ENCODE measurements around the gene NSMF. TPM values are rescaled to one million over a fixed set of nuclear protein-coding genes. Genes with fewer than 3 reads are reported as not detected.

The NSMF gene
- total RNA-seq, 1 experiment from 2014 or later = 31.6 TPM

DNA sequence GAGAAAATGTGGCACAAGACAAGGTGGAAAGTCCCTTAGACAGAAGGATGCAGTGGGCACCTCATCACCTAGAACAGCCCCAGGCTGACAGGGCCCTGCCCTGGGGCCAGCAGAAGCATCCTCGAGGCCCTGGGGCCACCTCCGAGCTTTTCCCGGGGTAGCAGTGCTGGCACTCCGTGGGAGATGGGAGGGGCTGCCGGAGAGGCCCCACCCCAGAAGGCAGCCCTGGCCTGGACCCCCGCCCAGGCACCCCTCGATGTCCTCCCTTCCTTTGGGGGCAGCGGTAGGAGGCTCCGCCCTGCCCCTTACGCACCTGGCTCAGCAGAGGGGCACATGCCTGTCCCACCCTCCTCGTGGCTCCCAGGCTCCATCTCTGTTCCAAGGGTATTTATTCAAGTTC lies 17.7 kb upstream of the NSMF start:
- BruUV-seq (replicated peaks) = no TSS peak
- TF ChIP-seq, protein P1, sequence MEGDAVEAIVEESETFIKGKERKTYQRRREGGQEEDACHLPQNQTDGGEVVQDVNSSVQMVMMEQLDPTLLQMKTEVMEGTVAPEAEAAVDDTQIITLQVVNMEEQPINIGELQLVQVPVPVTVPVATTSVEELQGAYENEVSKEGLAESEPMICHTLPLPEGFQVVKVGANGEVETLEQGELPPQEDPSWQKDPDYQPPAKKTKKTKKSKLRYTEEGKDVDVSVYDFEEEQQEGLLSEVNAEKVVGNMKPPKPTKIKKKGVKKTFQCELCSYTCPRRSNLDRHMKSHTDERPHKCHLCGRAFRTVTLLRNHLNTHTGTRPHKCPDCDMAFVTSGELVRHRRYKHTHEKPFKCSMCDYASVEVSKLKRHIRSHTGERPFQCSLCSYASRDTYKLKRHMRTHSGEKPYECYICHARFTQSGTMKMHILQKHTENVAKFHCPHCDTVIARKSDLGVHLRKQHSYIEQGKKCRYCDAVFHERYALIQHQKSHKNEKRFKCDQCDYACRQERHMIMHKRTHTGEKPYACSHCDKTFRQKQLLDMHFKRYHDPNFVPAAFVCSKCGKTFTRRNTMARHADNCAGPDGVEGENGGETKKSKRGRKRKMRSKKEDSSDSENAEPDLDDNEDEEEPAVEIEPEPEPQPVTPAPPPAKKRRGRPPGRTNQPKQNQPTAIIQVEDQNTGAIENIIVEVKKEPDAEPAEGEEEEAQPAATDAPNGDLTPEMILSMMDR (IDR thresholded peaks at IDR 0.05; ENCODE audit: unreplicated experiment) = no peak
- Mint-ChIP-seq H3K27ac (ENCODE audit: unreplicated experiment) (no peak overlapping the region), H3K27me3 (ENCODE audit: unreplicated experiment) (peaks cover 26% of the 10 kb centered on the region), H3K9me3 (ENCODE audit: low read depth, unreplicated experiment) (peaks cover 8% of the 10 kb centered on the region), H3K4me1 (ENCODE audit: low read depth, unreplicated experiment) (no peaks in the 10 kb centered on the region), H3K4me3 (ENCODE audit: low read depth, unreplicated experiment) (no peak overlapping the region), H3K36me3 (ENCODE audit: insufficient read depth, unreplicated experiment) (no peaks in the 10 kb centered on the region)
- intact Hi-C loops (cut with micrococcal nuclease; ENCODE audit: unreplicated experiment) = no loop called here
- no peak for DNase-seq
- CTCF ChIA-PET = no interaction called here

DNA sequence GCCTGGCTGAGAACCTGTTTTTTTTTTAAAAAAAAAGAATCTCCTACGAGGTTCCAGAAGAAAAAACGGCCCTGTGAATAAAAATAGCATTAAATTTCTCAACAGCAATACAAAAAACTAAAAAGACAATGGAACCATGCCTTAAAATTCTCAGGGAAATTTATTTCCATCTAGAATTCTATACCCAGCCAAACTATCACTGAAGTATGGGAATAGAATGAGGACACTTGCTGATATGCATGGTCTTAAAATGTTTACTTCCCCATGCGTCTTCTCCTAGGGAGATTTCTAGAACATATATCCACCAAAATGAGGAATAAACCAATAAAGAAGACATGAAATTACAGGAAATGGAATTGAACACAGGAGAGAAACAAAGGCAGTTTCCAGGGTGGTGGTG lies 16.5 kb upstream of the NSMF start:
- DNase-seq = no peak
- no peak overlapping the region for H3K4me3 Mint-ChIP-seq (ENCODE audit: low read depth, unreplicated experiment)
- TF ChIP-seq, protein P1 (IDR thresholded peaks at IDR 0.05; ENCODE audit: unreplicated experiment) = no peak
- H3K9me3 Mint-ChIP-seq (ENCODE audit: low read depth, unreplicated experiment) = peaks cover 8% of the 10 kb centered on the region
- intact Hi-C loops (cut with micrococcal nuclease; ENCODE audit: unreplicated experiment) = no loop called here
- no TSS peak for BruUV-seq (replicated peaks)
- H3K36me3 Mint-ChIP-seq (ENCODE audit: insufficient read depth, unreplicated experiment) = no peaks in the 10 kb centered on the region
- H3K4me1 Mint-ChIP-seq (ENCODE audit: low read depth, unreplicated experiment) = no peaks in the 10 kb centered on the region
- peaks cover 33% of the 10 kb centered on the region for H3K27me3 Mint-ChIP-seq (ENCODE audit: unreplicated experiment)
- CTCF ChIA-PET = no interaction called here
- no peak overlapping the region for H3K27ac Mint-ChIP-seq (ENCODE audit: unreplicated experiment)

DNA sequence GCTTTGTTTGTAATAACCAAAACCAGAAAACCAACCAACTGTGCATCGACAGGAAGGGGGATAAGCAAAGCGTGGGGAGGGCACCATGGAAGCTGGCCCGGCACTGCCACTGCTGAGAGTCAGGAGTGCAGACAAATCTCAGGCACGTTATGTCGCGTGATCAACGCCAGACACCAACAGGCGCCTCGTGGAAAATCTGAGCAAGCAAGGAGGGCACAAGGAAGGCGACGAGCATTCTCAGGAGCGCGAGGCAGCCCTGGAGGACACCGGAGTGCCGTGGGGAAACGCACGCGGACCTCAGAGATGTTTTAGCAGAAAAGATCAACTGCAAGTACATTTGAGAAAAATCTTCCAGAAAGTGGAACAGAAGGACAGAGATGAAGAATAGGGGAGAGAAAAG lies 15.1 kb upstream of the NSMF start:
- no TSS peak for BruUV-seq (replicated peaks)
- TF ChIP-seq, protein P1 (IDR thresholded peaks at IDR 0.05; ENCODE audit: unreplicated experiment) = no peak
- no peaks in the 10 kb centered on the region for H3K4me1 Mint-ChIP-seq (ENCODE audit: low read depth, unreplicated experiment)
- H3K27me3 Mint-ChIP-seq (ENCODE audit: unreplicated experiment) = peaks cover 38% of the 10 kb centered on the region
- intact Hi-C loops (cut with micrococcal nuclease; ENCODE audit: unreplicated experiment) = no loop called here
- CTCF ChIA-PET = no interaction called here
- no peak overlapping the region for H3K4me3 Mint-ChIP-seq (ENCODE audit: low read depth, unreplicated experiment)
- no peaks in the 10 kb centered on the region for H3K36me3 Mint-ChIP-seq (ENCODE audit: insufficient read depth, unreplicated experiment)
- no peak overlapping the region for H3K27ac Mint-ChIP-seq (ENCODE audit: unreplicated experiment)
- no peak for DNase-seq
- peaks cover 8% of the 10 kb centered on the region for H3K9me3 Mint-ChIP-seq (ENCODE audit: low read depth, unreplicated experiment)

DNA sequence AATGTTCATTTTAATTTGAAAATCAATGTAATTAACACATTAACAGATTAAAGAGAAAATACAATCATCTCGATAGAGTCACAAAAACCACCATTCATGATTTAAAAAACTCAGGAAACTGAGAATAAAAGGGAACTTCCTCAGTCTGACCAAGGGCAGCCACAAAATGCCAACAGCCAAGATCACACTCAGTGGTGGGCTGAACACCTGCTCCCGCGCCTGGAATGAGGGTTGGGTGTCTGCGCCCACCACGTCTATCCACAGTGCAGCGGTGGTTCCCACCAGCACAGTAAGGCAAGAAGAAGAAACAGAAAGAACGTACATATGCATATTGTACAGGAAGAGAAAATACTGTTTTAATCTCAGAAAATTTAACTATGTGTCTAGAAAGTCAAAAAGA lies 11.7 kb upstream of the NSMF start:
- Mint-ChIP-seq H3K27ac (ENCODE audit: unreplicated experiment) (no peak overlapping the region), H3K4me1 (ENCODE audit: low read depth, unreplicated experiment) (no peaks in the 10 kb centered on the region), H3K4me3 (ENCODE audit: low read depth, unreplicated experiment) (no peak overlapping the region), H3K9me3 (ENCODE audit: low read depth, unreplicated experiment) (peaks cover 4% of the 10 kb centered on the region), H3K36me3 (ENCODE audit: insufficient read depth, unreplicated experiment) (no peaks in the 10 kb centered on the region), H3K27me3 (ENCODE audit: unreplicated experiment) (peaks cover 35% of the 10 kb centered on the region)
- BruUV-seq (replicated peaks) = no TSS peak
- CTCF ChIA-PET = no interaction called here
- intact Hi-C loops (cut with micrococcal nuclease; ENCODE audit: unreplicated experiment) = no loop called here
- TF ChIP-seq, protein P1 (IDR thresholded peaks at IDR 0.05; ENCODE audit: unreplicated experiment) = no peak
- no peak for DNase-seq

DNA sequence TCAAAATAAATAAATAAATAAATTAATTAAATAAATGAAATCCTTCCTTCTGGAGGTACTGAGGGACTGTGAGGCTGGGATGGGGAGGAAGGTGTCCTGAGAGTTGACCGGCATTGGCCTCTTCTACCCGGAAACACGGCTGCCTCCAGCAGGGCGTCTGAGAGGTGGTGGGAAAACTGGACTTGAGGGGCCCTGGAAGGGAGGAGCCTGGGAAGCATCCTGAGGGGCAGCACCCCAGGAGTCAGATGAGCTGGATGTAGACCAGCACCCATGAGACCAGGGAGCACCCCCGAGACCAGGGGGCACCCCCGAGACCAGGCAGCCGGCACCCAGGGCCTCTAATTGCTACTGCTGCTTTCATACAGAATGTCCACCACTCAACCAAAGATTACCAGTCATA lies 8.8 kb upstream of the NSMF start:
- CTCF ChIA-PET = no interaction called here

More for the DNA sequence above, 8.8 kb upstream of the NSMF start:
- TF ChIP-seq, protein P1 (IDR thresholded peaks at IDR 0.05; ENCODE audit: unreplicated experiment) = no peak
- H3K36me3 Mint-ChIP-seq (ENCODE audit: insufficient read depth, unreplicated experiment) = peaks cover 5% of the 10 kb centered on the region
- intact Hi-C loops (cut with micrococcal nuclease; ENCODE audit: unreplicated experiment) = no loop called here
- DNase-seq = no peak
- peaks cover 32% of the 10 kb centered on the region for H3K27me3 Mint-ChIP-seq (ENCODE audit: unreplicated experiment)
- H3K4me3 Mint-ChIP-seq (ENCODE audit: low read depth, unreplicated experiment) = no peak overlapping the region
- H3K4me1 Mint-ChIP-seq (ENCODE audit: low read depth, unreplicated experiment) = no peaks in the 10 kb centered on the region
- BruUV-seq (replicated peaks) = no TSS peak
- H3K27ac Mint-ChIP-seq (ENCODE audit: unreplicated experiment) = no peak overlapping the region
- no peaks in the 10 kb centered on the region for H3K9me3 Mint-ChIP-seq (ENCODE audit: low read depth, unreplicated experiment)
